ENCODE data around the gene SH2D1B.
"Not testable (repeated sequence)": the region's sequence is repeated elsewhere in the genome, so short reads cannot be mapped to it uniquely, and the experiment has no call there.

SH2D1B gene, protein sequence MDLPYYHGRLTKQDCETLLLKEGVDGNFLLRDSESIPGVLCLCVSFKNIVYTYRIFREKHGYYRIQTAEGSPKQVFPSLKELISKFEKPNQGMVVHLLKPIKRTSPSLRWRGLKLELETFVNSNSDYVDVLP

DNA sequence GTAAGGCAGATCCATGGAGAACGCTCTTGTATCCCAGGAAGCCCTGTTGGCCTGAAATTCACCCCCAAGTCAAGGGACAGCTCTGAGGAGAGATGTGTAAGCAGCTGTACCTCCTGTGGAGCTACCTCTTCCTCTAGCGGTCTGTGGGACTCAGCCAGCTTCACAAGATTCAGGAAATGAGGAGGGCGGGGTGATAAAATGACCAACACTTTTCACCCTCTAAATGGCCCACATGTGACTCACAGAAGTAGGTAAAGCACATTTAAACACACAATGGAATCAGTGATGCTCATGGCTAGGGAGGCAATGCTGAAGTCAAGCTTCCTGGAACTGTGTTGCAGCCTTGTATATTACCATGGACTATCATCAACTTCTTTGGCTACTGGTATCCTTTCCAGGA is at the start of gene SH2D1B:
TSS of gene SH2D1B (minus strand) at position 135 of the 400 bp plus-strand sequence. CDS start at position 15, 120 bp downstream.
- DNase-seq: no peak

DNA sequence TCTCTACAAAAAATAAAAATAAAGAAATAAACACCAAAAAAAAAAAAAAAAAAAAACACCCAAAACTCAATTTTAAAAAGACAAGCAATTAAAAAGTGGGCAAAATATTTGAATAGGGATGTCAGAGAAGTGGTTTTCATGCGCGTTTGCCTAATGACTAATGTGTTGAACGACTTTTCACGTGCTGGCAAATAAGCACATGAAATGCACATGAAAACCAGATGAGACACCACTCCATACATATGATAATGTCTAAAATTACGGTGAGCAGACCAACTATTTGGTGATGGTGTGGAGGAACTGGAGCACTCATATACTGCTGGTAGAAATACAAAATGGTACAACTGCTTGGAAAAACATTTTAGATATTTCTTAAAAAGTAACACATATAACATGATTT is 46.3 kb upstream of the SH2D1B start:
- no peak for DNase-seq

DNA sequence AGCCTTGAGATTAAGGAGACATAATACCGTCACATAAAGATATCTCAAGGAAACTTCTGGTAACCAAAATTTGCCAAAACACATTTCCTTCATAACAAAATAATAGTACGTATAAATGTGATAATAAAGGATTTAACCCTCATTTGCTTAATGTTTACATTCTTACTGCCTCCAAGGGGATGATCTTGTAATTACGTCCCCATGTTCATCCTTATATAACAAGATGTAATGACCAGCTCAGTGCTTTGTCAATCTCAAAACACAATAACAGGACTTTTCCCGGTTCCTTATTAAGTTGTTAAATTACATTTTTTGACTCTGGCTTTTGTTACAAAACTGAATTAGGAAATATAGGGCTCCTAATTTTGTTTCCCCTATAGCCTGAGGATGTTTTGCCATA is 44.4 kb upstream of the SH2D1B start:
- no peak for DNase-seq

DNA sequence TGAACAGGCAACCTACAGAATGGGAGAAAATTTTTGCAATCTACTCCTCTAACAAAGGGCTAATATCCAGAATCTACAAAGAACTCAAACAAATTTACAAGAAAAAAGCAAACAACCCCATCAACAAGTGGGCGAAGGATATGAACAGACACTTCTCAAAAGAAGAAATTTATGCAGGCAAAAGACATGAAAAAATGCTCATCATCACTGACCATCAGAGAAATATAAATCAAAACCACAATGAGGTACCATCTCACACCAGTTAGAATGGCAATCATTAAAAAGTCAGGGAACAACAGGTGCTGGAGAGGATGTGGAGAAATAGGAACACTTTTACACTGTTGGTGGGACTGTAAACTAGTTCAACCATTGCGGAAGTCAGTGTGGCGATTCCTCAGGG is 42.4 kb upstream of the SH2D1B start:
- not testable (repeated sequence) for DNase-seq

DNA sequence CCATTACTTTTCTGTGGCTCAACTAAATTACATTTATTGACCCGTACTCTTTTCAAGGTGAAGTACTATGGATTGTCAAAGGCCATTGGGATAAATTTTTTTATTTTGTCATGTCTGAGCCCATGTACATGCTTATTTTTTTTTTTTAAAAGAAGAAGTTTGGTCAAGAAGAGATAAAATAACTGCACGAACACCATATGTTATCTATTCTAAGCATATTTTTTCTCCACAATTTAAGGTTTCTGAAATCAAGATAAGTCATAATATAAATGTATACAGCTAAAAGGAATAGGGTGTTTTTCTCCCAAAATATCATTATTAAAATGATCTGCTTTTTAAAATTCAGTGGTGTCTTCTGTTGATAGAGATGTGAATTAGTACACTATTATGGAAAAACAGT is 35.0 kb upstream of the SH2D1B start:
- DNase-seq: no peak

DNA sequence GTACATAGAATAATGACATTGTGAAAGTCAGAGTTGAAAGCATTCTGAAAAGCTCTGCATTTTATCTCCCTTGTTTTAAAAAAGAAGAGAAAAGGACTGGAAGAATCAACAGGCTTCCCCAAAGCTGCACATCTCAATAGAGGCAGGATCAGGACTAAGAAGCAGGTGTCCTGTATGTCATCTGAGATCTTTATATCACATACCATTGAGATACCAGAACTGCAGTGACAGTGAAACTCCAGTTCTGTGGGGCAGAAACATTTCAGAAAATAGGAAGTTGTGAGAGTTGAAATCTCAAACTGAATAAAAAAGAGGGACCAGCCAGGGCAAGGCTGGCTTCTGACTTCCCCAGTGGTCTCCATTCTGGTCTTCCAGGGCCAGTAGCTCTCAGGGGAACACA is 33.0 kb upstream of the SH2D1B start:
- DNase-seq: no peak

DNA sequence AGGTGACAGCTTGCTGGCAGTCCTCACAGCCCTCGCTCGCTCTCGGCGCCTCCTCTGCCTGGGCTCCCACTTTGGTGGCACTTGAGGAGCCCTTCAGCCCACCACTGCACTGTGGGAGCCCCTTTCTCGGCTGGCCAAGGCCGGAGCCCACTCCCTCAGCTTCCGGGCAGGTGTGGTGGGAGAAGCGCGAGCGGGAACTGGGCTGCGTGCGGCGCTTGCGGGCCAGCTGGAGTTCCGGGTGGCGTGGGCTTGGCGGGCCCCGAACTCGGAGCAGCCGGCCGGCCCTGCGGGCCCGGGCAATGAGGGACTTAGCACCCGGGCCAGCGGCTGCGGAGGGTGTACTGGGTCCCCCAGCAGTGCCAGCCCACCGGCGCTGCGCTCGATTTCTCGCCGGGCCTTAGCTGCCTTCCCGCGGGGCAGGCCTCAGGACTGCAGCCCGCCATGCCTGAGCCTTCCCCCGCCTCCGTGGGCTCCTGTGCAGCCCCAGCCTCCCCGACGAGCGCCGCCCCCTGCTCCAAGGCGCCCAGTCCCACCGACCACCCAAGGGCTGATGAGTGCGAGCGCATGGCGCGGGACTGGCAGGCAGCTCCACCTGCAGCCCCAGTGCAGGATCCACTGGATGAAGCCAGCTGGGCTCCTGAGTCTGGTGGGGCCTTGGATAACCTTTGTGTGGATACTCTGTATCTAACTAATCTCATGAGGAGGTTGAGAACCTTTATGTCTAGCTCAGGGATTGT is 21.2 kb upstream of the SH2D1B start:
- DNase-seq: not testable (repeated sequence)

GRCh38 chr1:162430583-162430982 is 18.6 kb upstream of the SH2D1B start:
- no peak for DNase-seq

- DNase-seq: no peak
These were observed 10.9 kb upstream of the SH2D1B start for GRCh38 chr1:162422662-162423375.

GRCh38 chr1:162421258-162422164 is 9.6 kb upstream of the SH2D1B start:
- no peak for DNase-seq

- no peak for DNase-seq
These were observed 8.2 kb upstream of the SH2D1B start for GRCh38 chr1:162420120-162420519.

DNA sequence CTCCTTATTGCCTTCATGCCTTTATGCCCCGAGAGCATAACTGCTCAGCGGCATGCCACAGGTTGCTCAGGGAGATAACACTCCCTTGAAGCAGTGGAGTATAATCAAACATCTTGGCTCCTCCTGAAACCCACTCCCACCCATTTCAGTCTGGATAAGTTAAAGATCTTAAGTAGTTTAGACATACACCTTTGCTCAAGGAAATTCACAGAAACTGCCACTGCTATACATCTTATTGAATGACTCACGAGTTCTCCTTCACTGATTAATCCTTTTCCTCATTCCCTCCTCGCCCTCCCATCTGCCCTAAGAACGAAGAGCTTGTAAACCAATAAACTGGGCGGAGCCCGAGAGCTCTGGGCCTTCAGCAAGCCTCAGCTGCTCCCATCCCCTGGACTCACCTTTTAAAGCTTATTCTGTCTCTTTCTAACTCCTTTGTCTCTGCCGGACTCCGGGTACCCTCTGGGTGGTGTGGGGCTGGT is 7.6 kb upstream of the SH2D1B start:
- DNase-seq: not testable (repeated sequence)

DNA sequence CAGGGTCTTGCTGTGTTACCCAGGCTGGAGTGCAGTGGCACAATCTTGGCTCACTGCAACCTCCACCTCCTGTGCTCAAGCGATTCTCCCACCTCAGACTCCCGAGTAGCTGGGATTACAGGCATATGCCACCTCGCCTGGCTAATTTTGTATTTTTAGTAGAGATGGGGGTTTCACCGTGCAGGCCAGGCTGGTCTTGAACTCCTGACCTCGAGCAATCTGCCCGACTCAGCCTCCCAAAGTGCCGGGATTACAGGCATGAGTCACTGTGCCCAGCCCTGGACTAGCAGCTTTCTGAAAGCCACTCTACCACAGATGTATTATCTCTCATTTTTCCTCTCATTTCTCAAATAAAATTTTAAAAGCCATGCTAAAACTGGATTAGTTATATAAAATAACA is 6.6 kb upstream of the SH2D1B start:
- not testable (repeated sequence) for DNase-seq

DNA sequence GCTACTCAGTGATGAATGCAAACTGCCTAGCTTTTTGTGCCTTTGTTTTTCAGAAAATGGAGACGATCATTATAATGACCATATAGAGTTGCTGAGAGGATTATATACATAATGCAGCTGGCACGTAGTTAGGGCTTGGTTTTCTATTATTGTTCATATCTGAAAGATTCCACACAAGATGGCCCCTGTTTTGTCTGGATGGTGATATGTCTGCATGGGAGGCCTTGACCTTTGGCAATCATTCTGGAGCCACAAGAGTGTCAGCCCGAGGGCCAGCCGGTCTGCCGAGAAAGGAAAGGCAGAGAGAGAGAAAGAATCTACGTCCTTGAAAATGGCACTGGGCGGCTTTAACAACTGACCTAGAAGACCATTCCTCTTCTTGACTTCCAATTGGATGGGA is 5.7 kb upstream of the SH2D1B start:
- DNase-seq: no peak

- DNase-seq: no peak
These were observed 5.0 kb upstream of the SH2D1B start for GRCh38 chr1:162416909-162417308.

GRCh38 chr1:162416215-162416614 is 4.3 kb upstream of the SH2D1B start:
- DNase-seq: no peak

- no peak for DNase-seq
These were observed 4.4 kb downstream of the SH2D1B start for GRCh38 chr1:162407539-162407938.

DNA sequence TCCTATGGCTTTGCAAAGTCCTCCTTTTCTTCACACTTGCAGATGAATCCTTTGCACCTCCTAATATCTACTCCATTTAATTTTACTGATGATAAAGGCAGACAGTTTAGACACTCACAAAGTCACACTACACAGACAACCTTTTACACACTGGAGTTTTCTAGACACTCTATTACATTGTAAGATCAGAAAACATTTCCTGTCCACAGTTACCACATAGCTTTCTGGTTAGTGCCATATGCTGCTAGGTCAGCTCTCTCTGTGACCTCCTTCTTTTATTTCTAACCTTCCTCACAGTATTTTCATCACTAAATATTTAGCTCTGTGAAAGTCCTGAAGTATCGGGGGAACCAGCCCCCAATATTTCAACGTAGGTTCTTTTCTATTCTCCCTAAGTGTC is 5.1 kb downstream of the SH2D1B start:
- no peak for DNase-seq

DNA sequence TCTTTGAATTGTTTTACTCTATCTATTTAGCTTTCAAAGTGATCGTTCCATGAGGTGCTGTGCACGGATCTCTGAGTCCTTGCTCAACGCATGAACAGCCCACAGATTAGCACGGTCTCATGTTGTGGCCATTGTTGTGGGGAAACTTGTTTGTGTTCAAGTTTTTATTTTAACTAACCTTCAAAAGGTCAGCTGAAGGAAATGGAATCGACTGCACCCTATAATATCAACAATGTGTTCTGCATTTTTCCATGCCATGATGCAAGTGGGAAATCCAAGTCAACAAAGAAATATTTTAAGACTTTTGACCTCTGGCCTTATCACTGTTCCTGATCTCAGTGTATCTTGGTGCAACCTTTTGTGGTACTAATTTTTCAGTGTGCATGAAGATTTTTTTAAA is 6.1 kb downstream of the SH2D1B start:
- DNase-seq: no peak

- no peak for DNase-seq
These were observed 7.3 kb downstream of the SH2D1B start for GRCh38 chr1:162404550-162405160.

- no peak for DNase-seq
These were observed 11.1 kb downstream of the SH2D1B start for GRCh38 chr1:162400790-162401355.

- DNase-seq: no peak
These were observed 12.8 kb downstream of the SH2D1B start for GRCh38 chr1:162398999-162399580.
